ENCODE measurements around the gene ENAH. TPM values are rescaled to one million over a fixed set of nuclear protein-coding genes. Genes with fewer than 3 reads are reported as not detected.

The ENAH gene
- polyA plus RNA-seq, 1 experiment: 121 TPM

DNA sequence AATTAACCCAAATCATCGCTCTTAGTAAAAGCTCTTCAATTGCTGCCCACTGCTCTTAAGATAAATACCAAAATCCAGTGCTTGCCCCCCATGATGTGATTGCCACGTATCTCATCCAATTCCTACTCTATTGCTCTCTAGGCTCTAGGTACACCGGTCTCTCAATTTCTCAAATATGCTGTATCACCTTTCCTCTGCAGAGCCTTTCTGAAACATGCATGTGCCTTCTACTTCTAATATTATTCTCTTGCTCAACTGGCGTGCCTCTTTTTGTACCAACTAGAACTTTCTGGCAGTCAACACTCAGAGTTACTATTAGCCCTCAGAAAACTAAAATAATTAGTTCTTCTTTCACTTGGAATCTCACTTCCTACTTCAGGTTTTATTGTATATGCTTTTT lies 113.3 kb downstream of the ENAH start:
- CTCF ChIA-PET: no interaction called here

DNA sequence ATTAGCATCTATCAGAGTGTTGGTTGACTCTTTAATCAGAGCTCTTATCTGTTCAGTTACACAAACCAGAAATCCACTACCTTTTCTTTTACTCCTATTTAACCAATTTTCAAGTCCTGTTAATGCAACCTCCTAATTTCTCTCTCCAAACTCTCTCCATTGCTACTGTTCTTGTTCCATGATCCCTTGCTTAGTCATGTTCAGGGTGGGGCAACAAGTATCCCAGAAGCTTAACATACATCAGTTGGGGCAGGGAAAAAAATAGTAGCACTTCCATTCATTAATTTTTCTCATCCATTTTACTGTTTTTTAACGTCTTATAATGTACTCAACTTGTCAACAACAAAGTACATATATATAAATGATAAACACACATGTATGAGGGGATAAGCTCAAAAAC lies 113.9 kb downstream of the ENAH start:
- no peak for DNase-seq (ENCODE audit: low read depth, low spot score)
- Histone ChIP-seq H3K9me3 (ENCODE audit: control insufficient read depth, insufficient read depth, low read length) (no peaks in the 10 kb centered on the region), H3K27ac (ENCODE audit: low read depth, low read length) (no peak overlapping the region), H3K27me3 (ENCODE audit: control insufficient read depth, insufficient read depth, low read length) (no peaks in the 10 kb centered on the region), H3K4me3 (ENCODE audit: low read depth, low read length) (no peak overlapping the region)
- ChIA-PET CTCF (no interaction called here), POLR2A (no interaction called here)
- TF ChIP-seq, protein P1, sequence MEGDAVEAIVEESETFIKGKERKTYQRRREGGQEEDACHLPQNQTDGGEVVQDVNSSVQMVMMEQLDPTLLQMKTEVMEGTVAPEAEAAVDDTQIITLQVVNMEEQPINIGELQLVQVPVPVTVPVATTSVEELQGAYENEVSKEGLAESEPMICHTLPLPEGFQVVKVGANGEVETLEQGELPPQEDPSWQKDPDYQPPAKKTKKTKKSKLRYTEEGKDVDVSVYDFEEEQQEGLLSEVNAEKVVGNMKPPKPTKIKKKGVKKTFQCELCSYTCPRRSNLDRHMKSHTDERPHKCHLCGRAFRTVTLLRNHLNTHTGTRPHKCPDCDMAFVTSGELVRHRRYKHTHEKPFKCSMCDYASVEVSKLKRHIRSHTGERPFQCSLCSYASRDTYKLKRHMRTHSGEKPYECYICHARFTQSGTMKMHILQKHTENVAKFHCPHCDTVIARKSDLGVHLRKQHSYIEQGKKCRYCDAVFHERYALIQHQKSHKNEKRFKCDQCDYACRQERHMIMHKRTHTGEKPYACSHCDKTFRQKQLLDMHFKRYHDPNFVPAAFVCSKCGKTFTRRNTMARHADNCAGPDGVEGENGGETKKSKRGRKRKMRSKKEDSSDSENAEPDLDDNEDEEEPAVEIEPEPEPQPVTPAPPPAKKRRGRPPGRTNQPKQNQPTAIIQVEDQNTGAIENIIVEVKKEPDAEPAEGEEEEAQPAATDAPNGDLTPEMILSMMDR (IDR thresholded peaks at IDR 0.05; ENCODE audit: low read depth, low read length): no peak

More for the DNA sequence above, 113.3 kb downstream of the ENAH start:
- H3K9me3 ChIP-seq (ENCODE audit: control insufficient read depth, insufficient read depth, low read length): no peaks in the 10 kb centered on the region
- no peak overlapping the region for H3K4me3 ChIP-seq (ENCODE audit: low read depth, low read length)
- no peak overlapping the region for H3K27ac ChIP-seq (ENCODE audit: low read depth, low read length)
- DNase-seq (ENCODE audit: low read depth, low spot score): no peak
- TF ChIP-seq, protein P1 (IDR thresholded peaks at IDR 0.05; ENCODE audit: low read depth, low read length): no peak
- POLR2A ChIA-PET: no interaction called here
- H3K27me3 ChIP-seq (ENCODE audit: control insufficient read depth, insufficient read depth, low read length): no peaks in the 10 kb centered on the region

DNA sequence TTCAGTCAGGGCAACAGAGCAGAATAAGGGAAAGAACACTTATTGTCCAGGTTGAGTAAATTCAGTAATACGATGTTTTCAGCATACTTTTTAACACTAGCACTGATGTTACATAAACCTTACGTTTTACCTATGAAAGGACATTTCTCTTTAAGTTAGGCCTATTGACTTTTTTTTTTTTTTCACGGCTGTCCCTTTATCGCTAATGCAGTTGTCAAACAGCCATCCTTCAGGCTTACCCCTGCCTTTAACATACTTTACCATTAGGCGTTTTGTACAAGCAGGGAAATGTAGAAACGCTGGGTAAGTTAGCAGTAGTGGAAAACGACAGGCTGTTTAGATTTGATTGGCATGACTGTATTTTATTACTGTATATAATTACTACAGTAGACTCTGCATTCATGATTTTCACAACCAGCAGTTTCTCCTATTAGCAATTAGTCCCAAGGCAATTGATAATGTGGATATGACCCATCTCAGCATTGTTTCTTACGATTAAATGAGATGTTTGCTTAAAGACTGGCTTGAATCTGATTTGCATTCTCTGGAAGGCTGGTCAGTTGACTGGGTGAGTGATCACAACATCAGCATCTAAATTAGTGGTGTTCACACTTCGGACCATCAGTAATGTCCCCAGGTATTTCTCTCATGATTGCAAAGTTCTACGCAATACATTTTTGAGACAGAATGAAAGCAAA lies 115.2 kb downstream of the ENAH start:
- no peak for DNase-seq (ENCODE audit: low read depth, low spot score)
- no peak overlapping the region for H3K27ac ChIP-seq (ENCODE audit: low read depth, low read length)
- ChIA-PET POLR2A (no interaction called here), CTCF (interaction anchor here (0.6 kb wide), 1 partner anchor 93 kb away, joined by 3 read pairs; no protein-coding TSS in a partner anchor)
- H3K4me3 ChIP-seq (ENCODE audit: low read depth, low read length): no peak overlapping the region
- TF ChIP-seq, protein P1 (IDR thresholded peaks at IDR 0.05; ENCODE audit: low read depth, low read length): no peak
- H3K9me3 ChIP-seq (ENCODE audit: control insufficient read depth, insufficient read depth, low read length): no peaks in the 10 kb centered on the region
- H3K27me3 ChIP-seq (ENCODE audit: control insufficient read depth, insufficient read depth, low read length): no peaks in the 10 kb centered on the region

DNA sequence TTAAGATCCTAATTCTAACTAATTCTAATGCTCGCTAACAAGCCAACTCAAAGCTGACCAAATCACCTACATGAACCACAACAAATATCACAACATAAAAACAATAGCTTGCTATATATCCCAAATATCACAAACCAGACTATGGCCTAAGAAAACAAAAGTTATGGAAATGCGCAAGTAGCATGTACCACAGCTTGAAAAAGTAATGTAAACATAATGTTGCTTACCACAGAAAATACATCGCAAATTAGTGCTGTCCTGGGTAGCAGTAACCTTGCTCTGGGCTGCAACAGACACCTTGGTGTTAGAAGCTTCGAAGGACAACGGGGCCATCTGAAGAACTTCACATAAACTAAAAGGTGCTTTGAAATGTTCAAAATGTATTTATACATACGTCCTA lies 117.6 kb downstream of the ENAH start:
- TF ChIP-seq, protein P1 (IDR thresholded peaks at IDR 0.05; ENCODE audit: low read depth, low read length): no peak
- no peak for DNase-seq (ENCODE audit: low read depth, low spot score)
- H3K27ac ChIP-seq (ENCODE audit: low read depth, low read length): no peak overlapping the region
- H3K27me3 ChIP-seq (ENCODE audit: control insufficient read depth, insufficient read depth, low read length): no peaks in the 10 kb centered on the region
- no peaks in the 10 kb centered on the region for H3K9me3 ChIP-seq (ENCODE audit: control insufficient read depth, insufficient read depth, low read length)
- H3K4me3 ChIP-seq (ENCODE audit: low read depth, low read length): no peak overlapping the region
- POLR2A ChIA-PET: no interaction called here
- CTCF ChIA-PET: interaction anchor here (0.6 to 1.4 kb wide), 2 partner anchors 13 to 16 kb away, joined by 4 read pairs; no protein-coding TSS in a partner anchor

DNA sequence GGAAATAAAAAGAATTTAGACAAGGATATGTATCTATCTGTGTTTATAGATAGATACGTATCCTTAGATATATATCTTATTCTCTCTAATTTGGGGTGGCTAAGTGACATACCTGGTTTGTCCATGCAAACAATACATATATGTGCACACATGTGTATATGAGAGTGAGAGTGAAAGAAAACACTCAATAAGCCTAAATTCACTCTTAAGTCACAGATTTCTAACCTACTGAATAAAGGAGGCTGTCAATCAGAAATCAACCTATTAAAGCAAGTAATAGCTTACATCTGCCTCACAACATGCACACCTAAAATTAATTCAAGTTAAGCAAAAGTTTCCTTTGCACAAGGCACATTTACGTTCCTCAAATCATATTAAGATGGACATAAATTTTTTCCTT lies 118.2 kb downstream of the ENAH start:
- no peak overlapping the region for H3K27ac ChIP-seq (ENCODE audit: low read depth, low read length)
- ChIA-PET POLR2A (no interaction called here), CTCF (interaction anchor here (0.6 to 1.4 kb wide), 3 partner anchors 13 to 19 kb away, joined by 3 to 4 read pairs (median 4); no protein-coding TSS in a partner anchor)
- TF ChIP-seq, protein P1 (IDR thresholded peaks at IDR 0.05; ENCODE audit: low read depth, low read length): no peak
- no peaks in the 10 kb centered on the region for H3K9me3 ChIP-seq (ENCODE audit: control insufficient read depth, insufficient read depth, low read length)
- H3K4me3 ChIP-seq (ENCODE audit: low read depth, low read length): no peak overlapping the region
- DNase-seq (ENCODE audit: low read depth, low spot score): no peak
- no peaks in the 10 kb centered on the region for H3K27me3 ChIP-seq (ENCODE audit: control insufficient read depth, insufficient read depth, low read length)

Data from AG04450 (cell line).